Skin of body (tissue), 2 donors: ENCODE results near the gene RBBP5. TPM values are rescaled to one million over a fixed set of nuclear protein-coding genes. Genes with fewer than 3 reads are reported as not detected.
A peak's percentile ranks its signal among the peaks of the same experiment; 100 is the strongest.

Source experiments
- DNase-seq: peaks from one replicate; lab custom pipeline; 2025; lab: John Stamatoyannopoulos, UW
- total RNA-seq: library from RNA; depleted of rRNA; stranded (reverse); fragments of >200 nt; gene quantifications from one replicate; pipeline ENCODE4 v1.2.3, GENCODE V29; 2014

The RBBP5 gene
- total RNA-seq, 1 donor from 2014 or later: 14.0 TPM

GRCh38 chr1:205074513-205074912 is 47.3 kb downstream of the RBBP5 start:
- no peak for DNase-seq

- DNase-seq: no peak
Measured at GRCh38 chr1:205074084-205074483, 47.7 kb downstream of the RBBP5 start.

GRCh38 chr1:205073511-205073910 is 48.3 kb downstream of the RBBP5 start:
- no peak for DNase-seq

- DNase-seq: no peak
Measured at GRCh38 chr1:205072881-205073280, 48.9 kb downstream of the RBBP5 start.

- no peak for DNase-seq
Measured at GRCh38 chr1:205072286-205072685, 49.5 kb downstream of the RBBP5 start.

- no peak for DNase-seq
Measured at GRCh38 chr1:205071801-205072200, 50.0 kb downstream of the RBBP5 start.

GRCh38 chr1:205071028-205071409 is 50.8 kb downstream of the RBBP5 start:
- no peak for DNase-seq

- no peak for DNase-seq
Measured at GRCh38 chr1:205069371-205070125, 52.2 kb downstream of the RBBP5 start.

- no peak for DNase-seq
Measured at GRCh38 chr1:205068457-205069040, 53.2 kb downstream of the RBBP5 start.

GRCh38 chr1:205068001-205068400 is 53.8 kb downstream of the RBBP5 start:
- no peak for DNase-seq

GRCh38 chr1:205067031-205067430 is 54.7 kb downstream of the RBBP5 start:
- no peak for DNase-seq

- no peak for DNase-seq
Measured at GRCh38 chr1:205066141-205066818, 55.5 kb downstream of the RBBP5 start.

- no peak for DNase-seq
Measured at GRCh38 chr1:205065666-205066065, 56.1 kb downstream of the RBBP5 start.

- no peak for DNase-seq
Measured at GRCh38 chr1:205064741-205065316, 56.9 kb downstream of the RBBP5 start.

GRCh38 chr1:205064301-205064700 is 57.5 kb downstream of the RBBP5 start:
- DNase-seq: no peak

GRCh38 chr1:205062895-205063294 is 58.9 kb downstream of the RBBP5 start:
- DNase-seq: no peak

GRCh38 chr1:205062319-205062718 is 59.5 kb downstream of the RBBP5 start:
- DNase-seq: no peak

GRCh38 chr1:205061665-205062069 is 60.1 kb downstream of the RBBP5 start:
- DNase-seq: peak; percentile 27

GRCh38 chr1:205061227-205061626 is 60.6 kb downstream of the RBBP5 start:
- DNase-seq: no peak

GRCh38 chr1:205060746-205061145 is 61.0 kb downstream of the RBBP5 start:
- no peak for DNase-seq

GRCh38 chr1:205059660-205060059 is 62.1 kb downstream of the RBBP5 start:
- DNase-seq: no peak

- no peak for DNase-seq
Measured at GRCh38 chr1:205058853-205059252, 62.9 kb downstream of the RBBP5 start.
